Measurements from ENCODE around the gene RAPGEF6.
A peak's percentile ranks its signal among the peaks of the same experiment; 100 is the strongest.

The RAPGEF6 gene

DNA sequence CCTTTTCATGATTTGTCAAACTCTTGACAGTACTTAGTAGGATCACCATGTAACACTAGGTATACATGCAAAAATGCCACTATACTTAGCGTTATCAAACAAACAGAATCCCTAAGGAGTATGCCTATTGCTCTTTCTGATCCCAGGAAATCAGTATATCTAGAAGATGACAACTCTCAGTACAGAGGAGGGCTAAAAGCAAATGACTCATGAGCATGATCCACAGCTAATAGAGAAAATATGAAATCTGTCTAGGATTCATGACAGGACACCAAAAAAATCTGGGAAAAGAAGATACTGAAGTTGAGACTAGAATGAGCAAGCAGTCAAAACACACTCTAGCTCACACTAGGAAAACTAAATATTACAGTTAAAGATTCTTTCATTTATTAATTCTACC, 89.2 kb downstream of the RAPGEF6 start:
- ChIA-PET CTCF (interaction anchor here (0.9 to 1.0 kb wide), 2 partner anchors 10 to 44 kb away, joined by 3 to 5 read pairs; no protein-coding TSS in a partner anchor), POLR2A (no interaction called here)
- no peak overlapping the region for H3K4me3 ChIP-seq (ENCODE audit: low read depth, low read length)
- TF ChIP-seq, protein P1, sequence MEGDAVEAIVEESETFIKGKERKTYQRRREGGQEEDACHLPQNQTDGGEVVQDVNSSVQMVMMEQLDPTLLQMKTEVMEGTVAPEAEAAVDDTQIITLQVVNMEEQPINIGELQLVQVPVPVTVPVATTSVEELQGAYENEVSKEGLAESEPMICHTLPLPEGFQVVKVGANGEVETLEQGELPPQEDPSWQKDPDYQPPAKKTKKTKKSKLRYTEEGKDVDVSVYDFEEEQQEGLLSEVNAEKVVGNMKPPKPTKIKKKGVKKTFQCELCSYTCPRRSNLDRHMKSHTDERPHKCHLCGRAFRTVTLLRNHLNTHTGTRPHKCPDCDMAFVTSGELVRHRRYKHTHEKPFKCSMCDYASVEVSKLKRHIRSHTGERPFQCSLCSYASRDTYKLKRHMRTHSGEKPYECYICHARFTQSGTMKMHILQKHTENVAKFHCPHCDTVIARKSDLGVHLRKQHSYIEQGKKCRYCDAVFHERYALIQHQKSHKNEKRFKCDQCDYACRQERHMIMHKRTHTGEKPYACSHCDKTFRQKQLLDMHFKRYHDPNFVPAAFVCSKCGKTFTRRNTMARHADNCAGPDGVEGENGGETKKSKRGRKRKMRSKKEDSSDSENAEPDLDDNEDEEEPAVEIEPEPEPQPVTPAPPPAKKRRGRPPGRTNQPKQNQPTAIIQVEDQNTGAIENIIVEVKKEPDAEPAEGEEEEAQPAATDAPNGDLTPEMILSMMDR (IDR thresholded peaks at IDR 0.05; ENCODE audit: insufficient read depth, low read length, missing control alignments) = no peak
- DNase-seq (ENCODE audit: low read depth, low spot score) = peak; percentile 24

DNA sequence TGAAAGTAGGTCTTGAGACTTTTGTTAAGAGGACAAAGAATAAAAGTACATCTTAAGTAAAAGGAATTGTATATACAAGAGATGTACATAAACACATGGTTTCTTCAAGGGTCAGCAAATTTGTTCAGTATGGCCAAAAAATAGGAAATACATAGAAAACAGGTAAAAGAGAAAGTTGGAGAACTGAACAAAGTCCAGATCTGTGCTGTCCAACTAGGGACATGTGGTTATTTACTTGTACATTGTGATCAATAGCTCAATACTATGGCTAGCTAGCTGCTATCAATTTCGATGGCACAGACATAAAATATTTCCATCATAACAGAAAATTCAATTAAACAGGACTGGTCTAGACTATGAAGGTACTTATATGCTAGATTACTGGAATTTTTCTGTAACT, 92.3 kb downstream of the RAPGEF6 start:
- DNase-seq (ENCODE audit: low read depth, low spot score) = no peak
- CTCF ChIA-PET = no interaction called here
- TF ChIP-seq, protein P1 (IDR thresholded peaks at IDR 0.05; ENCODE audit: insufficient read depth, low read length, missing control alignments) = no peak
- no peak overlapping the region for H3K4me3 ChIP-seq (ENCODE audit: low read depth, low read length)
- POLR2A ChIA-PET = no interaction called here

DNA sequence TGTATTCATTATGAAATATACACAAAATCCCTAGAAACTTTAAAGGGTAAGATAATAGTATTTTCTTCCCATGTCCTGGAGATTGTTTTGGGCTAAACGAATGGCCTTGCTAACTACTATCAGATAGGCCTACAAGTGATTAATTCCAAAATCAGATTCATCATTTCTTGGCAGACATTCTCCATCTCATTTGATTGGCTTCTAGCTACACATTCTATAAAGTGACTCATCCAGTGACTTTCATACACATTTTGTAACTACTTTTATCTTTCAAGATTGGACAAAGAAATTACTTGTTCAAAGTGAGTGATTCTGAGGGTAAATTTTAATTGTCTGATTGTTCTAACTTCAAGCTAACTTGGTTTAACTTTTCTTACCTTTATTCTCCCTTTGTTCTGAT, 93.3 kb downstream of the RAPGEF6 start:
- DNase-seq (ENCODE audit: low read depth, low spot score) = no peak
- ChIA-PET POLR2A (no interaction called here), CTCF (interaction anchor here (1.6 kb wide), 1 partner anchor 13 kb away, joined by 3 read pairs; no protein-coding TSS in a partner anchor)
- no peak overlapping the region for H3K4me3 ChIP-seq (ENCODE audit: low read depth, low read length)
- TF ChIP-seq, protein P1 (IDR thresholded peaks at IDR 0.05; ENCODE audit: insufficient read depth, low read length, missing control alignments) = no peak

DNA sequence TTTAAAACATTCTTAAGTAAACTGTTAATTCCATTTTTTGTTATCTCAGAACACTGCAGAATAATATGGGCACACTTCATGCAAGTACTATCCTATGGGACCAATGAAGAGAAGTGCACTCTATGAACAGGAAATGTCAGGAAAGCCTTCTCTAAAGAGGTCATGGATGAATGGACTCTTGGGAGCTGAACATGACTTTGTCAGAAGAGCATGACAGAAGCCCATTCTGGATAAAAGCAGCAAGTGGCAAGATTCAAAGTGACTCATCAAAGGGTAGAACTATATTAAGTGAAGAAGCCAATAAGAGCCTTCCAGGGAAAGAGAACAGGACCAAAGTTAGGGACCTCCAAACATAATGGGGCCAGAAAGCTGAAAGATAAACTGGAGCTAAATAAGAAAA, 94.0 kb downstream of the RAPGEF6 start:
- ChIA-PET CTCF (interaction anchor here (1.6 kb wide), 1 partner anchor 12 kb away, joined by 3 read pairs; no protein-coding TSS in a partner anchor), POLR2A (no interaction called here)
- TF ChIP-seq, protein P1 (IDR thresholded peaks at IDR 0.05; ENCODE audit: insufficient read depth, low read length, missing control alignments) = no peak
- no peak for DNase-seq (ENCODE audit: low read depth, low spot score)
- H3K4me3 ChIP-seq (ENCODE audit: low read depth, low read length) = no peak overlapping the region

DNA sequence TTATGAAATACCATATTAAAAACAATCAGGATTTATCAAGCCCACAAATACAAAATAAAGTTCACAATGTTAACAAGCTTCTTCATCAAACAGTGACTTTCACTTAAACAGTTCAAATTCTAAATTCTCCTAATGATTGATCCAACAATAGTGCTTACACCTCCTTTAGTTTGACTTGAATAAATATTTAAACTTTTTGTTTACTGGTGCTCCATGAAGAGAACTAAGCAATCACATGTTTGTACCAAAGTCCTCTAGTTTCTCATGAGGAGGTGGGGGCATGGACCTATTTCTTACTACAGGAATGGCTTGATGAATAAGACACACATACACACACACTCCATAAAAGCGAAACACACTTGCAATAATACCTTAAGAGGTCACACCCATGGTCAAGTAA, 95.8 kb downstream of the RAPGEF6 start:
- no peak overlapping the region for H3K4me3 ChIP-seq (ENCODE audit: low read depth, low read length)
- ChIA-PET CTCF (no interaction called here), POLR2A (no interaction called here)
- TF ChIP-seq, protein P1 (IDR thresholded peaks at IDR 0.05; ENCODE audit: insufficient read depth, low read length, missing control alignments) = no peak
- no peak for DNase-seq (ENCODE audit: low read depth, low spot score)

DNA sequence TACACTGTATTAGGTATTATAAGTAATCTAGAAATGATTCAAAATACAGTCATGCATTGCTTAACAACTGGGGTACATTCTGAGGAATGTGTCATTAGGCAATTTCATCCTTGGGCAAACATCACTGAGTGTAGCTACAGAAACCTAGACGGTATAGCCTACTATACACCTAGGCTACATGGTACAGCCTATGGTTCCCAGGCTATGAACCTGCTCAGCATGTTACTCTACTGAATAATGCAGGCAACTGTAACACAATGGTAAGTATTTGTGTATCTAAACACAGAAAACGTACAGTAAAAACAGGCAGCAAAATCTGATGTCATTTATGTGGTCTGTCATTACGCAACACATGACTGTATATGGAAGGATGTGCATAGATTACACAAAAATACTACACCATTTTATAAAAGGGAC, 96.8 kb downstream of the RAPGEF6 start:
- H3K4me3 ChIP-seq (ENCODE audit: low read depth, low read length) = no peak overlapping the region
- POLR2A ChIA-PET = no interaction called here
- TF ChIP-seq, protein P1 (IDR thresholded peaks at IDR 0.05; ENCODE audit: insufficient read depth, low read length, missing control alignments) = no peak
- CTCF ChIA-PET = no interaction called here
- DNase-seq (ENCODE audit: low read depth, low spot score) = no peak
